HG03108 (cell line): ENCODE measurements around the gene DDN.

Experiments used
- ATAC-seq: cut with Tn5 transposase; IDR thresholded peaks from one replicate; pipeline ENCODE4 v1.9.1; 2021; ENCODE audit warnings: moderate library complexity; ENCODE audit not compliant: unreplicated experiment

The DDN gene

DNA sequence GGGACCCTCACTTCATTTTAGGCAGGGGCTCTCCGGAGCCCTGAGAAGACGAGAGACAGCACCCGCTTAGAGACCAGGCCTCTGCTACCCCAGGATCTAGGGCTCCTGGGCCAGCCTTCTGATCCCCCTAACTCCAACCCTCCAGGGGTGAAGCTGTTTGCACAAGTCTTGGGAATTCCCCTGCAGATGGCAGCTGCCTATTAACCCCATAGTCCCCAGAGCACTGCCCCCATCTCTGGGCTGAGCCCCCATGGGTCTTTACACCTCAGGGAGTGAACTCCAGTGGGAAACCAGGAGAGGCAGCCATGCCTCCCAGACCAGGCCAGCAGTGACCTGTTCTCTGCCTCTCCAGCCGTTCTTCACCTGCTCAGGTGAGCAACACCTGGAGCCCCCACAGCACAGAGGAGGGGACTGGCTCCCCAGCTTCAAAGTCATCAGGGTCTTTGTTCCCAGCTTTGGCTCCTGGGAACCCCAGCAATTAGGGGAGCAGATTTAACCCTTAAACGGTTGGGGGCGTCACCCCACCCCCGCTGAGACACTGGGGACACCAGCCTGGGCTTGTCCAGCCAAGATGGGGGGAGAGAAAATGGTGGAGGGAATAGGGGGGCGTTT, 29.9 kb downstream of the DDN start:
- no peak for ATAC-seq

DNA sequence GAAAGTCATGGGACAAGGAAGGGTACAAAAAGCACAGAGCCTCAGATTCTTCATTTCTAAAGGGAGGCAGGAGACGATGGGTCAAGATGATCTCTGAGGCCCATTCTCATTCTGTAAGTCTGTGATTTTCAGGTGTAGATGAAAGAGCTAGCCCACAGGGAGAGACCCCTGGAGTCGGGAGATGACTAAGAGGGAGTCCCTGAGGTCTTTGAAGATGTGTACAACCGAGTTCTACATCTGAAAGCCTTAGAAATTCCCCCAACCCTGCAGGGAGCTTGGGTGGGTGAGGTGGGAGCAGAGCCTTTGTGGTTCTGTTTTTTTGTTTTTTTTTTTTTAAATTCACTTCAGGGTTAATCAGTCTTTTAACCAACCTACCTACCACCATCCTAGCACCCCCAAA, 30.7 kb downstream of the DDN start:
- ATAC-seq, result no peak

DNA sequence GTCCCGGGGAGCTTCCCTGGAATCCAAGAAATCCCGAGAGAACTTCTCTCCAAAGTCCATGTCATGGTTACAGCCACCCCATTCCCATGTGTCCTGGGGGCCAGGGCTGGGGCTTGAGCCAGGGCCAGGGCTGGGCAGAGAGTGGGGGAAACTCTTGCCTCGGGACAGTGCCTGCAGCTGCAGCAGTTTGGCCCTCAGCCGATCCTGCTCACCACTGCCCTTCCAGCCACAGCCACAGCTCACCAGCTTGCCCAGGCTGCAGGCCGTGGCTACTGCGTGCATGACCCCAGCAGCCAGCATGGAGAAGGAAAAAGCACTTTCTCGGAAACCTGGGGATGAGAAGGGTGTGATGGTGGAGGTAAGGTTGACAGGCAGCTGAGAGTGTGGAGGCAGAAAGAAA, 31.2 kb downstream of the DDN start:
- ATAC-seq, result no peak

DNA sequence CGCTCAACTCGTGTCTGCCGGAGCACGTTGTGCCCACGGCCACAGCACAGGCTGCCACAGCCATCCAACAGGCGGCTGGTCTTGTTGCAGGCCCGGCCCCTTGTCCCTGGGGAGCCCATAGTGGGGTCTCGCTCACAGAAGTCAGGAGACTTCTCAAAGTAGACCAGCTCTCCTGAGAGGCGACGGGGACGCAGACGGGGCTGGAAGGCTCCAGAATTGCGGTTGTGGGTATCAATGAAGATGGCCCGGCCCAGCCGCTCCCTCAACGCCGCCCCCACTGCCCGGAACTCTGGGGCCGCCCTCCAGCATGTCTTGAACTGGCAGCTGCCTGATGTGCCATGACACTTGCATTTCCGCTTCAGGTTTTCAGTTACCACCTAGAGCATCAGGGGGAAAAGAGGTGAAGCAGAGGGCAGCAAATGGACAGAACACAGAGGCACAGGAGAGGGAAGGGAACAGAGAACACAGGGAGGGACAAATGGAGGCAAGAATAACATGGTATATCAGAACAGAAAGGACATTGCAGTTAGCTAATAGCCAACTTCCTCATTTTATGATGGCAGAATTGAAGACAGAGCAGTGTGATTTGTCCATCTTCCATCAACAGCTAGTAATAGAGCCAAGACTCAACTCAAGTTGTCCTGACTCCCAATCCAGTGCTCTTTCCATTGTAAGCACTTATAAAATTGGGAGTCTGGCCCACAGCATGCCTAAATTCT, 32.8 kb downstream of the DDN start:
- ATAC-seq, result no peak

DNA sequence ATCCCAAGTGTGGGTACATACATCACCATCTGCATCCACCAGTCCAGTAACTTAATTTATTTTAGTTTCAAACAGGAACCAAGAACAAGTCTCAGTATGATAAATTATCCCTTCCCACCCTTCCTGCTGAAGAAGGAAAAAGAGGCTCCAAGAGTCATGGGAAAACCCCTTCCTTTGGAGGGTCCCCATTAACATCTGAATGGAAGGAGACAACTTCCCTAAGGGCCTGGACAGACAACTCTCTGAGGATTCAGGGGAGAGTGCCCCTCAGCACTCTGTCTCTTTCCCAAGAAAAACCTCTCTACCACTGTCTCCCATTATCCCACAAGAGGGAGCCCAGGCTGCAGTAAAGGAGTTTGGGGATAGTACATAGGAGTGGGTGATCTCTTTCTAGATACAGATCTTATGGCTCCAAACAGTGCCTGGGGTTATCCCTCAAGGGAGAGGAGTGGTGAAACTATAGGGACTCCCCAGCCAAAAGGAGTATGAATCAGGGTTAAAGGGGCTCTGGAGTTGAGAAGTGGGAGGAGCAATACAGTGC, 33.8 kb downstream of the DDN start:
- no peak for ATAC-seq

DNA sequence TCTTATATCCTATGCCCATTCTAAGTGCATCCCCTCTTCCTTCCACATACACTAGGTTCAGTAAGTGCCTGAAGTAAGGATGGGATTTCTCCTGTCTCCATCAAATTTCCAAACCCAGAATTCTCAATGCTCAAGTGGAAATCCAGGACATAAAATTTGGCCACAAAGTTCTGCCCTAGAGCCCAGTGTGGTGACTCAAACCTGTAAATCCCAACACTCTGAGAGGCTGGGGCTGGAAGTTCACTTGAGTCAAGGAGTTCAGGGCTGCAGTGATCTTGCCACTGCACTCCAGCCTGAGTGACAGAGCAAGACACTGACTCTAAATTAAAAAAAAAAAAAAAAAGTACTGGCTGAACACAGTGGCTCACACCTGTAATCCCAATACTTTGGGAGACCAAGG, 37.4 kb downstream of the DDN start:
- ATAC-seq, result no peak

DNA sequence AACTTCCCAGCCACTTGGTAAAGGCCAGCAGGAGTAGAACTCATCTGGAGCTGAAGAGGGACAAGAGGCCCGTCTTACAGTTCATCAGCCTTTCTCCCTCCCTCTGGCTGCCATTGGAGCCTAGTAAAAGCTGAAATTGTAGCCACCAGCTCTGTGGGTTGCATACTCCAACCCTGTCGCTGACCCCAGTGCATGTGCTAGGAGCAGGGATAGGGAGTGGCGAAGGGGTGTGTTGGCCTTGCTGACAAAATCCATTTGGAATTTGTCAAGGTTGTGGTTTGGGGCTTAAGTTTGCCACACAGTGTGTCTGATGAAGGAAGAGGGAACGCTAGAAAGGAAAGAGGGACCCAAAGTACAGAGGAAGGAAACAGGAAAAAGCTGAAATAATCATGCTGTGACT, 37.8 kb downstream of the DDN start:
- no peak for ATAC-seq

DNA sequence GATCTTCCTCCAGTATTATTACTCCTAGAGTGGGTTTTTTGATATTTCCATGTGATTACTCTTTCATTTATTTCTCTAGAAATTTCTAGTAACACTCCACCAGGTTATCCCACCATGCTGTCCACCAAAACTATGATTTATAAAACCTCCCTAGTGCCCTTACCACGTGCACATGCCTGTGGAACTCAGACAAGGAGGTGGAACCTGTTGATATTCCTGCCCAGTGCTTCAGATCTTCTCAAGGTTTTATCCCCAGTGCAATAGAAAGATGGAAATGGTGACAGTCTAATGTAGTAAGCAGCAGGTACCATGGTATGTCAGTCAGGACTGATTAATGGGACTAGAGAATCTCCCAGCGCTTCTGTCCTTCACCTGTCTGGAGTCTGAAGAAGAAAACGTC, 38.3 kb downstream of the DDN start:
- no peak for ATAC-seq

DNA sequence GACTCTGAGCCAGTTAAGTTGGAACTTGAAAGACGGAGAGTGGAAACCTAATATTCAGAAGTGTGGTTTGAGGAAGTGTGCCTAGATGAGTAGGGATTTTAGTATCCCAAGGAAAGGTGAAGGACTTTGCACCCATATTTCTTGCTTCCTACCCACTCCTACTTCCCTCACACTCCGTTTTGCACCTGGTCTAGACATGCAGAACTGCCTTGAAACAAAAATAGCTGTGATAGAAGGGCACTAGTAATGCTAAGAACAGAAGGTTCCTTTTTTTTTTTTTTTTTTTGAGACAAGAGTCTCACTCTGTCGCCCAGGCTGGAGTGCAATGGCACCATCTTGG, 41.2 kb downstream of the DDN start:
- ATAC-seq, result no peak

DNA sequence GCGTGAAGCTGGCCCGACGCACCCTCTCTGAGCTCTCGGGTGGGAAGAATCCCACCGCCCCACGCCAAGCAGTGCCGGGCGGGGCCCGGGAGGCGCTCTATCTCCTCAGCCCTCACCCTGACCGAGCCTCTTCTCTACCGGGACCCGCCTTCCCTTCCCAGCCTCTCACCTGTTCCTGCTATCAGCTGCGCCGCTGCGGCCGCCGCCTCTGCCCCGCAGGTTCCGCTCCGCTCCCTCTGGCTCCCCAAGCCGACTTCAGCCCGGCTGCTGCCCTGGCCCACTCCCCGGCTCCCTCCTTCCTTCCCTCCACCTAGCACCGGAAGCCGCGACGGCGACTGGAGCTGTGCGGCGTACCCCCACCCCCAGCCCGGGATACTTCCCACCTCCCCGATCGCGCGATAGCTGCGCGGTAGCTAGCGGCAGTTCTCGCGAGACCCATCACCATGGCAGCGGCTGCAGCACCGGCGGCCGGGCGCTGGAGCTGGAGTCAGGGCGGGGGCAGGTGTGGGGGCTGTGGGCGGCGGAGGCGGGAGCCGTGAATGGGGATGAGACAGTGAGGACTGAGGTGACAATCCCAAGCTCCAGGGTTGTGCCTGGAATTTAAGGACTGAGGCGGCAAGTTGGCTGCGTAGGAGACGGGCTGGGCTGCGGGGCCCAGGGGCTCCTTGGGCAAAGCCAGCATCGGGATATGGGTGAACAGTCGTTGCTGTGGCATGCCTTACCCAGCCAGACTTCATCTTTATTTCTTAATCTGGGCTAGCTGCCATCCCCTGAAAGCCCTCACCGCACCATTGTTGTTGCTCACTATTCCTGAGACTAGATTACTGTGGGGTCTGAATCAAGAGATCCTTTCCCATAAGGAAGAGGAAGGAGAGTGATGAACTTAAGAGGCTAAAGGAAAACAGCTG, 41.8 kb downstream of the DDN start, which contains the start of gene ARF3:
Gene ARF3 (minus strand): TSS at position 347 of the 908 bp plus-strand sequence. CDS start 16,392 bp downstream, outside the sequence.
- peak; percentile 93 for ATAC-seq

DNA sequence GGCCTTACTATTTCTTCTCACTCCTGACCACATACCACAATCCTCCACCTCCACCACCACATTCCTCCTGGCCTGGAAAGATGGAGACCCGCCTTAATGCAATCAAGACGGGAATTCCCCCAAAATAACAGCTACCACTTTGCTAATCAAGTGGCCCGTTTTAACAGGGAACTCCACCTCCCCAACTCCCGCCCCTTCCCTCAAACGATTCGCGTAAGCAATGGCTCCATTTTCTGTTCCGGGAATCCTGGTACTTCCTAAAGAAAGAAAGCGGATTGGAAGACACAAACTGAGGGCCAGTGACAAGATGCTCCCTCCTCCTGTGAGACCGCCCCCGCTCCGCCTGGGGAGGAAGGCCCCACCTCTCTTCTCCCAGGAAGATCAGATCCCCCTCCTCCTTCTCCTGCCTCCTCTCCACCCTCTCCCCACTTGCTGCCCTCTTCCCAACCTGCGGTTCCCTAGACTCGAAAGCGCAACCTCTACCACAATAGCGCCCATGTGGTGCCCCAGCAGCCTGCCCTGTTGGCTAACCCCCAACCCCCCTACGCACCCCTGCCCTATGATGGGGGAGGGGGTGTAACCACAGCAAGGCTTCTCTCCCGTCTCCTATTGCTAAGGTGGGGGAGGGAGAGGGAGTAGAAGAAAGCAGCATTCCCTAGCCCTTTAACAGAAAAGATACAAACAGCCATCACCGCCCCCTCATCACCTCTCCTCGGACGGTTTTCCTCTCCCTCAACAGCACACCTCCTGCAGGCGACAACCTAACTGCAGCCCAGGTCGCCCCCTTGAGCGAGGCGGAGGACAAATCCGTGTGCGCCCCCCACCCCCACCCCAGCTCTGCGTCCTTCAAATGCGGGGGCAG, 42.7 kb downstream of the DDN start:
- ATAC-seq, result peak; percentile 7

DNA sequence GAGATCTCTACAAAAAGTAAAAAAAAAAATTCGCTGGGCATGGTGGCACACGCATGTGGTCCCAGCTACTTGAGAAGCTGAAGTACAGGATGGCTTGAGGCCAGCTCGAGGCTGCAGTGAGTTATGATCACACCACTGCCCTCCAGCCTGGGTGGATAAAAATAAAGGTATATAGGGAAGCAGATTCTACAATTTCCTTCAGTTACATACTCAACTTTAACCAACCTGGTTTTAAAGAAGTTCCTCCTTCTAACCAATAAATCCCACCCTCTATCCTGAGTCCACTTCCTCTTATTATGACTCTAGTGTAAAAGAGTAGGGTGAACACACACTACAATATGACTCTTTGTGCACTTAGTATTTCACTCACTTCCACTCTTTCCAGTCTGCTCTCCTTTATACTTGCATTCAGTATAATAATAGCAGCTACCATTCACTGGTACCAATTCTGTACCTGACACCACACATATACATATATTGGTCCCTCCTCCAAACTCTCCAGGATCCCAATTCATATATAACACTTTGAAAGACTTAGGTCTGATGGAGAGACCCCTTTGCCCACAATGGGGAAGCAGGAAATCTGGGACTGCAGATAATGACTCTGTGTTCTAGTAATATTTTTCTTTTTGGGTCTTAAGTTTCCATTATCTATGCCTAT, 44.2 kb downstream of the DDN start:
- no peak for ATAC-seq

DNA sequence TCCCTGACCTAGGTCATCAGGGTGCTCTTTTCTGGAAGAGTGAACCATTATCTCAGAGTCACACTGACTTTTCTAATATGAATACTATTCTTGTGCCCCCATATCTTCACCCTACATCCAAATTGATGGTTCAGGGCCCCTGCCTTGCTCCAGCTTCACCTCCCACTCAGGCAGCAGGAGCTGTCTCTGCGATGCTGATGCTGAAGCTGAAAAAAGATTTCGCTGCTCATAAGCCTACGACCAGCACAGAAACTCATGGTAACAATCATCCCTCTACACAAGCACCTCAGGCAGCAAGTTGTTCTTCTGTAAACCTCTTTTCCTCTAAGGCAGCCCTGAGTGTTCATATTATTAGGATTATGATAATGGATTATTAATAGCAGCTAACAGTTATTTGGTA, 45.1 kb downstream of the DDN start:
- no peak for ATAC-seq

DNA sequence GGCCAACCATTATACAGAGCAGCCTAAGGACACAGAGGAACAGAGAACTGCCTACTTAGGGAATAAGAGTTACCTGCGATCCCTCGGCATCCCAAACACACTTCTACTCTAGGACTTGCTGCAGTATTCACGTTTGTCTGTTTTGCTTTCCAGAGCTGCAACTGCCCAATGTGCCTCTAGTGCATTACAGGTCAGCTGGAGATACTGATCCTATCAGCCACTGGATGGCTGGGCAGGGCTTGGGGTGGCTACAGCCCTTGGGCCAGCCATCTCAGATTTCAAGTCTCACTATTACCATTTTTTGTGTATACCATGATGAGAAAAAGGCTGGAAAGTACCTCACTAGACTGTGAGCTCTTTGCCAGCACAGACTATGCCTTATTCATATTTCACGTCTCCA, 46.5 kb downstream of the DDN start:
- ATAC-seq, result no peak

DNA sequence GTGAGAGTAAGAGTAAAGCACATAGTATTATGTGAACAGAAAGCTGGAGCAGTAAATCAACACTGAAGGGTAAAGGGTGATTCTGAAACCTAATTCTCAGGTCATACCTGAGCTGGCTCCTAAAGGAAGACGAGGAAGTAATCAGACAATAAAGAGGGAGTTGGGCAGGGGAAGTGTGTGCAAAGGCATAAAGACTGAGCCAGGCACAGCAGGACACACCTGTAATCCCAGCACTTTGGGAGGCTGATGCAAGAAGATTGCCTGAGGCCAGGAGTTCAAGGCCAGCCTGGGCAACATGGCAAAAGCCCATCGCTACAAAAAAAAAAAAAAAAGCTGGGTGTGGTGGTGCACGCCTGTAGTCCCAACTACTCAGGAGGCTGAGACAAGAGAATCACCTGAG, 51.4 kb downstream of the DDN start:
- ATAC-seq, result no peak

DNA sequence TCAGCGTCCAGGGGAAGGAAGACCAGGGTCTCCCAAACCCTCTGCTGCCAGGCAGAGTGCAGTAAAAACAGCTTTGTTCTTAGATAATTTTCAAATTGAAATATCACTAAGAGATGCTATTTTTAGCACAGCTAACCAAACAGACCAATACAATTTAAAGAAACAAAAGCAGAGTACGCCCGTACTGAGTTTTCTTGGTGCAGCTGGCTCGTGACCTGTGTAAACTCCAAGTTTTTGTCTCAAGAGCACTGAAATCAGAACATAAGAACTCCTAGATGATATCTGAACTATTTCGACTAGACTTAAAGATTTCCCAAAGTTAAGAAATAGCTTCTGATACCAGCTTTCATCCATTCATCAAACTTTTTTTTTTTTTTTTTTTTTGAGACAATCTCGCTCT, 52.2 kb downstream of the DDN start:
- ATAC-seq, result no peak

DNA sequence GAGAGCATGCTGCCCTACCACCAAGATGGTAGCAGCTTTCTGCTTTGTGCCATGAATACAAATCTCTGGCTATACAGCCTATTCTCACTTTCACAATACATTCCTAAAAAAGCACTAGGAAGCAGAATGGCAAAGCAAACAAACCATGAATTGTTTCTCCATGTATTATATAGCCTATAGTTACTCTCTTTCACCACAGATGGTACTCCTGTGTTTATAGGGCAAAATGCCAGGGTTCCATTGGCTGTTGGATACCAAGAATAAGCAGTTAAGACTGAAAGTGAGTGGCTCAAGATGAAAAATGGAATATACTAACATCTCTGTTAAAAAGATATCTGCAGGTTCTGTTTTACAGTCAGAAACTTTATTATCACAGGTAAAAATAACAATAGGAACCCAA, 53.0 kb downstream of the DDN start:
- ATAC-seq, result no peak
